Ishikawa (cell line): ENCODE results near the gene CORO7.

ENCODE experiments used
- CEBPB ChIP-seq: IDR thresholded peaks from 2 replicates; pipeline ENCODE4 v1.6.1; 2012
- CREB1 ChIP-seq: IDR thresholded peaks from 2 replicates; pipeline ENCODE4 v1.6.1; 2012; ENCODE audit warnings: low read depth
- EP300 ChIP-seq: IDR thresholded peaks from 2 replicates; pipeline ENCODE4 v1.6.1; 2012; ENCODE audit warnings: borderline replicate concordance
- FOXM1 ChIP-seq: IDR thresholded peaks from 2 replicates; pipeline ENCODE4 v1.6.1; 2012; ENCODE audit warnings: low read depth, borderline replicate concordance
- RAD21 ChIP-seq: IDR thresholded peaks from 2 replicates; pipeline ENCODE4 v1.6.1; 2012; ENCODE audit warnings: low read depth
- TAF1 ChIP-seq: IDR thresholded peaks from 2 replicates; pipeline ENCODE4 v1.6.1; 2012; ENCODE audit warnings: low read depth, mild to moderate bottlenecking
- TCF12 ChIP-seq: IDR thresholded peaks from 2 replicates; pipeline ENCODE4 v1.6.1; 2012; ENCODE audit warnings: low read depth
- TEAD4 ChIP-seq: IDR thresholded peaks from 2 replicates; pipeline ENCODE4 v1.6.1; 2012
- YY1 ChIP-seq: IDR thresholded peaks from 2 replicates; pipeline ENCODE4 v1.6.1; 2012; ENCODE audit warnings: low read depth
- TF ChIP-seq, protein P1 (sequence below): IDR thresholded peaks from 2 replicates; pipeline ENCODE4 v1.6.1; 2012
- TF ChIP-seq, protein P2 (sequence below): IDR thresholded peaks from 2 replicates; pipeline ENCODE4 v1.6.1; 2012; ENCODE audit warnings: low read depth, mild to moderate bottlenecking
- TF ChIP-seq, protein P3 (sequence below): IDR thresholded peaks from 2 replicates; pipeline ENCODE4 v1.6.1; 2012

DNA sequence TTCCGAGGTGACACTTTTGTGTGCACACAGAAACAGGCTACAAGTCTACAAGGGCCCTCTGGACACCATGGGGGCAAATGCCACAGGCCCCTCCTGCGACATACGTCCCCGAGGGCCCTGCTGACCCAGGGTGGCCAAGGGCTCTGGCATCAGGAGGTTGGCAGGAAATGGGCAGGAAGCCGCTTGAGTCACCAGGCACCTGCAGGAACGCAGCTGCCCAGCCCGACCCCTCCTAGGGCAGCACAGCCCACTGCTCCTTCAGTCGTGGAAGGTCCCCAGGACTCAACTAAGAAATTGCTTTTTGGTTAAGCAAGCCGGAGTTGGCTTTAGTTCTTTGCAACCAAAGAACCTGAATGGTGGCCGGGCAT, 8.1 kb downstream of the CORO7 start:
- TF ChIP-seq EP300 (no peak), TAF1 (no peak), YY1 (no peak), FOXM1 (no peak), RAD21 (no peak), TCF12 (no peak), CREB1 (no peak), CEBPB (no peak), TEAD4 (no peak)
- TF ChIP-seq, protein P1, sequence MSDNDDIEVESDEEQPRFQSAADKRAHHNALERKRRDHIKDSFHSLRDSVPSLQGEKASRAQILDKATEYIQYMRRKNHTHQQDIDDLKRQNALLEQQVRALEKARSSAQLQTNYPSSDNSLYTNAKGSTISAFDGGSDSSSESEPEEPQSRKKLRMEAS: no peak
- TF ChIP-seq, protein P2, sequence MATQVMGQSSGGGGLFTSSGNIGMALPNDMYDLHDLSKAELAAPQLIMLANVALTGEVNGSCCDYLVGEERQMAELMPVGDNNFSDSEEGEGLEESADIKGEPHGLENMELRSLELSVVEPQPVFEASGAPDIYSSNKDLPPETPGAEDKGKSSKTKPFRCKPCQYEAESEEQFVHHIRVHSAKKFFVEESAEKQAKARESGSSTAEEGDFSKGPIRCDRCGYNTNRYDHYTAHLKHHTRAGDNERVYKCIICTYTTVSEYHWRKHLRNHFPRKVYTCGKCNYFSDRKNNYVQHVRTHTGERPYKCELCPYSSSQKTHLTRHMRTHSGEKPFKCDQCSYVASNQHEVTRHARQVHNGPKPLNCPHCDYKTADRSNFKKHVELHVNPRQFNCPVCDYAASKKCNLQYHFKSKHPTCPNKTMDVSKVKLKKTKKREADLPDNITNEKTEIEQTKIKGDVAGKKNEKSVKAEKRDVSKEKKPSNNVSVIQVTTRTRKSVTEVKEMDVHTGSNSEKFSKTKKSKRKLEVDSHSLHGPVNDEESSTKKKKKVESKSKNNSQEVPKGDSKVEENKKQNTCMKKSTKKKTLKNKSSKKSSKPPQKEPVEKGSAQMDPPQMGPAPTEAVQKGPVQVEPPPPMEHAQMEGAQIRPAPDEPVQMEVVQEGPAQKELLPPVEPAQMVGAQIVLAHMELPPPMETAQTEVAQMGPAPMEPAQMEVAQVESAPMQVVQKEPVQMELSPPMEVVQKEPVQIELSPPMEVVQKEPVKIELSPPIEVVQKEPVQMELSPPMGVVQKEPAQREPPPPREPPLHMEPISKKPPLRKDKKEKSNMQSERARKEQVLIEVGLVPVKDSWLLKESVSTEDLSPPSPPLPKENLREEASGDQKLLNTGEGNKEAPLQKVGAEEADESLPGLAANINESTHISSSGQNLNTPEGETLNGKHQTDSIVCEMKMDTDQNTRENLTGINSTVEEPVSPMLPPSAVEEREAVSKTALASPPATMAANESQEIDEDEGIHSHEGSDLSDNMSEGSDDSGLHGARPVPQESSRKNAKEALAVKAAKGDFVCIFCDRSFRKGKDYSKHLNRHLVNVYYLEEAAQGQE: no peak
- TF ChIP-seq, protein P3, sequence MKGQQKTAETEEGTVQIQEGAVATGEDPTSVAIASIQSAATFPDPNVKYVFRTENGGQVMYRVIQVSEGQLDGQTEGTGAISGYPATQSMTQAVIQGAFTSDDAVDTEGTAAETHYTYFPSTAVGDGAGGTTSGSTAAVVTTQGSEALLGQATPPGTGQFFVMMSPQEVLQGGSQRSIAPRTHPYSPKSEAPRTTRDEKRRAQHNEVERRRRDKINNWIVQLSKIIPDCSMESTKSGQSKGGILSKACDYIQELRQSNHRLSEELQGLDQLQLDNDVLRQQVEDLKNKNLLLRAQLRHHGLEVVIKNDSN: no peak
